ENCODE data around the gene FAM120A.

Gene FAM120A

DNA sequence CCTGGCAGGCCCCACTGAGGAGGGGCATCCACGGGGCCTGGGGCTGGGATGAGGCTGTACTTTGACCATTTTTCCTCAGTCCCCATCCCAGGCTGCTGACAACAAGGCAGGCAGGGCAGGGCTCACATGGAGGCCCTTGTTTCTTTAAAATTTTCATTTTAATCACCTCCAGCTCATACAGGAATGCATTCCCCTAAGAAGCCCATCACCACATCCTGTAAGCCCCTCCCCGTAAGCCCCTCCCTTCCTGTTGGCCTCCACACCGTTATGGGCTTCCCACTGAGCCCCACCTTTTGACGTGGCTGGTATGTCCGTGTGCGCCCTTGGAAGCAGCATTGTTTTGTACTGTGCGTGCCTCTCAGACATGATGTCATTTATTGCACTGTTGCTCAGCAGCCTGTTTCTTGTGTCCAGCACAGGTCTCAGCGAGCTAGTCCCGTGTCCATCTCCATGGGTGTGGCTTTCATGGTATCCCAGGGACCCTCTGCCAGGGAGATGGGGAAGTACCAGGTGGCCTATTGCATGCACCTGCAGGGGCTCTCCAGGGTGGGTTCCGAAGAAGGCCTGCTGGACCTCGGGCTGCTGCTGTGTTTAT lies 147.3 kb downstream of the FAM120A start:
- DNase-seq, result no peak

DNA sequence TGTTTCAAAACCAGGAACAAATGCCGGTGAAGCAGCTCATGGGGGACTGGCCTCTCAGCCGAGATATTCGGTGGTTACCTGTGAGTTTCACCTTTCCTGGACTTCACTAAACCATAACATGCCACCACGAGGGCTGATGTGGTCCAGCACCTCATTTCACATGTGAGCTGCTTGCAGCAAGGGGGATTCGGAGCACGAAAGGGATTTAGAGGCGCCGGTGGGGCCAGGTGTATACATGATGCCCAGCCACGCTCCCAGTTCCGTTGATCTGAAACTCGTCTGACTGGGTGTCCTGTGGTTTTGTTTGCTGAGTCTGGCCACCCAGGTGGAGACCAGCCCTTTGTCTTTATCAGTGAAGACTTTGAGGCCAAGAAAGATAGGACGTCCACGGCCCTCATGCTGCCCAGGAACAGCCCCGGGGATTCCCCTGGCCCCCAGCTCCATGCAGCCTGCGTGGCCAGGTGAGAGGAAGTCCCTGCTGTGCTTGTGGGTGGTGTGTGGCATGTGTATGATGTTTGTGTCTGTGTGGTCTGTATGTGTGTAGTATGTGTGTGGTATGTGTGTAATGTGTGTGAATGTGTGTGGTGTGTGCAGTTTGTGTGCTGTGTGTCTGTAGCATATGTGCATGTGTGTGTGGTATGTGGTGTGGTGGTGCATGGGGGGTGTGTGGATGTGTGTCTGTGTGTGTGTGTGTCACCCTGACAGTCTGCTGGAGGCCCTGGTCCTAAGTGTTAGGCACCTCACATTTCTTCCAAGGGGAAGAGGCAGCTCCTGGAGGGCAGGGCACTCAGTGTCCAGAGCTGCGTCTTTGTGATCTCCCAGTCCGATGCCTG lies 148.3 kb downstream of the FAM120A start:
- DNase-seq, result no peak

DNA sequence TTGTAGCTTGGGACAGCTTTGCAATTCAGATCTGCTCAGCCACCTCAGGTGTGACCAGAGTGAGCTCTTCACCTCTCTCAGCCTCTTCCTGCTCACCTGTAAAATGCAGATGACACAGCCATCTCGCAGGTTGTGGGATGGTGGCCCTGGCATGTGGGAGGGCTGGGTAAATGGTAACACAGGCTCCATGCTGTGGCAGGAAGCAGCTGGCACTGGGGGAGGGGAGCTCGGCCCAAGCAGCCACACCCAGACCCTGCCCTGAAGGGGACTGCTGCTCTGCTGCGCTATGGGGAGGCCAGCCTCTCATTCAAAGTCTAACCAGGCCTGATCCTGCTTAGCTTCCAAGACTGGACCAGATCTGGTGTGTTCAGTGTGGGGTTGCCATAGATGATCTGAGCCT lies 149.0 kb downstream of the FAM120A start:
- no peak for DNase-seq

DNA sequence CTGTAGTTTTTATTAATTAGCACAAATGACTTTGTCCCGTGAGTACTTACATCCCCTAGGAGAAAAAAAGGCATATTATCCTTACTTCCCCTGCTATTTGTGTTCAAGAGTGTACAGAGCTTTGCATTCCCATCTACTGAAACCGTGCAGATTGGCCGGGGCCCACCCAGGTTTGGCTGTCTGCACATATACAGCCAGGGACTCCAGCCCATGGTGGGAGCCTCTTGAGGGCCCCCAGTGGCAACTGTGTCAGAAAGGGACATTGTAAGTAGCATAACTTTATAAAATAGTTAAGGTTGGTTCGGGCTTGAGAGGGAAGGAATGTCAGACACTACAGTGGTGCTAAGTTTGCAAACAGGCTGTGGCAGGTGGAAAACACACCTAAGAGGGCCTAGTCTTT lies 149.6 kb downstream of the FAM120A start:
- no peak for DNase-seq

DNA sequence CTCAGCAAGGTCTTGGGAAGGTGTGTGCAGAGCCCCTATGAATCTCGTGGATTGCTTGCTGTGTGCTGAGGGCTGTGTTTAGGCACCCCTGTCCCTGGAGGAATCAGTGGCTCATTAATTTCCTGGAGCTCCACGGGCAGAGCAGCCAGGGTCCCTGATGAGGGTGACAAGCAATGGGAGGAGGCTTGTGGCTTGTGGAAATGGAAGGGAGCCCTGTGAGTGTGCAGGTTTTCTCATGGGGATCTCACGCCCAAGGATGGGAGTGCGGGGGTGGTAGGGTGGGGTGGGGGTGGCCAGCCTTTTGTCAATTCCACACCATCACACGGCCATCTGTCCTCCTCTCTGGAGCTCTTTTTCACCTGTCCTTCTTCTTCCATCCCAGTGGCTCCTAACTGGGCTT lies 150.2 kb downstream of the FAM120A start:
- DNase-seq, result no peak

DNA sequence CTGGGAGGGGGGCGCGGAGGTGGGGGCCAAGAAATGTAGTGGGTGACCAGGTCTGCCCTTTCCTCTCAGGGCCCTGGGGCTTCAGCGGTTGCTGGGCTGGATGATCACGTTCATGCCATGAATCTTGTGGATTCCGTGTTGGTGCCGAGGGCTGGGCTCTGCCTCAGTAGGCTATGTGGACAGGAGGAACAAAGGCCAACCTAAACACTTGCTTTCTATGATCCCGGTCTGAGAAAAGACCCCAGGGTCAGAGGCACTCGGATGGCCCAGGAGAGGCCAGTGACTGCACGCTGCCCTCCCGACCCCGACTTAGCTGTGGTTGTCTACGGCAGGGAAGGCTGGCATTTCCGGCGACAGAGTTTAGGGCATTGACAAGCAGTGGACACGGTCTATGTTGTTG lies 151.5 kb downstream of the FAM120A start:
- DNase-seq, result no peak

DNA sequence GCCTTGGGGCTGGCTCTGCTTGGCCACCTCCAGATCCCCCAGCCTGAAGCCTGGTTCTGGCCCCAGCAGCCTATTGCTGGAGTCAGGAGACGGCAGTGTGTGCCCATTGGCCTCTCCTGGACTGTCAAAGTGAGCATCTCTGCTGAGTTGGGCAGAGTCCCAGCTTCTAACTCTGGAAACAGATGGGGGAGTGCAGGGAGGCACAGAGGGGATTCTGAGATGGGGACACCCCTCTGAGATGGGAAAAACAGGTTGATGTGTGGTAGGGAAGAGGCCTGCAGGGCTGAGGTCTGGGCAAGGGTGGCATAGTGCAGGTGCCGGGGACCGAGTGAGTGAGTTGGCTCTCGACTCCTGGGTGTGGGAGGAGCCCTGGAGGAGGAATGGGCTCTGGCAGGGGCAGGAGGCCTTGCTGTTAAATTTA lies 152.4 kb downstream of the FAM120A start:
- no peak for DNase-seq

DNA sequence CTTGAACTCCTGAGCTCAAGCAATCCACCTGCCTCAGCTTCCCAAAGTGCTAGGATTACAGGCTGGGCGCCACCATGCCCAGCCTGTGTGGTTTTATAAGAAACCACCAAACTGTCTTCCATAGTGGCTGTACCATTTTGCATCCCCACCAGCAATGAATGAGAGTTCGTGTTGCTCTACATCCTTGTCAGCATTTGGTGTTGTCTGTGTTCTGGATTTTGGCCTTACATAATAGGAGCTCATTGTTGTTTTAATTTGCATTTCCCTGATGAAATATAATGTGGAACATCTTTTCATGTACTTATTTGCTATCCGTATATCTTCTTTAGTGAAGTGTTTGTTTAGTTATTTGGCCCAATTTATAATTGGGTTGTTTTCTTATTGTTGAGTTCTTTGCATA lies 154.7 kb downstream of the FAM120A start:
- DNase-seq, result no peak

DNA sequence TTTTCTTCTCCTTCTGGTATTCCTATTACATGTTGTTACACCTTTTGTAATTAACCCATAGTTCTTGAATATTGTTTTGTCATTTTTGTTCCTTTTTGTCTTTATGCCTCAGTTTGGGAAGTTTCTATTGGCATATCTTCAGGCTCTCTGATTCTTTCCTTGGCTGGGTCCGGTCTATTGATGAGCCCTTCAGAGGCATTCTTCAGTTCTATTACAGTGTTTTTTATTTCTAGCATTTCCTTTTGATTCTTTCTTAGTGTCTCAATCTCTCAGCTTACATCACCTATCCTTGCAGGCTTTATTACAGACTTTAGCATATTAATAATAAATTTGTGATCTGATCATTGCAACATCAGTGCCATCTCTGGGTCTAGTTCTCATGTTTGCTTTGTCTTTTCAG lies 158.7 kb downstream of the FAM120A start:
- no peak for DNase-seq

DNA sequence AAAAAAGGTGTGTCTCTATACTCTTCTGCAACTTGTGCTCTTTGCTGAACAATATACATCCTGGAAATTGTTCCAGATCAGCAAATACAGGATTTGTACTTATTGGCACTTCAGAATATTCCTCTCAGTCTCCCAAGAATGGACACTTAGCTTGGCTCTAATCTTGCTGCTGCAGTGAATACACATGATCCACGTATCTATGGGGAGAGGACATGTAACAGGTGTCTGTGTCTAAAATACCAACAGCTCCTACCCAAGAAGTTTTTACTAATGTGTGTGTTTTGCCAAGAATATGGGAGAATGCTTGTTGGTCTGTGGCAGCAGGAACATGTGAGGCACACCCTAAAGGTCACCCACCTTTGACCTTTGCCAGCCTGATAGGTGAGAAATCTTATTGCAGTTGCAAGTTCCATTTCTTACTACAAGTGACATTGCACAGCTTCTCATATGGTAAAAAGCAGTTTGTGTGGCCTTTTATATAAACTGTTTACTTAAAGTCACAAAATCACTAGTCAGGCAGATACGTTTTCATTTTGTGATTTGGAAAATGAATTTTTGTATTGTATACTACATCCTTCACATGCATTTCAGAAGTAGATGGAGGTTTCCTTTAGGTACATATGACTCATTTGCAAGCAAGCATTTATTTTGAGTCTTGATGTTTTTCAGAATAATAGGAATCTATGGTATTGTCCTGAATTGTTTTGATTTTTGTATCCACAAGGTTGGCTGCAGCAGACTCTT lies 160.7 kb downstream of the FAM120A start:
- DNase-seq, result no peak

DNA sequence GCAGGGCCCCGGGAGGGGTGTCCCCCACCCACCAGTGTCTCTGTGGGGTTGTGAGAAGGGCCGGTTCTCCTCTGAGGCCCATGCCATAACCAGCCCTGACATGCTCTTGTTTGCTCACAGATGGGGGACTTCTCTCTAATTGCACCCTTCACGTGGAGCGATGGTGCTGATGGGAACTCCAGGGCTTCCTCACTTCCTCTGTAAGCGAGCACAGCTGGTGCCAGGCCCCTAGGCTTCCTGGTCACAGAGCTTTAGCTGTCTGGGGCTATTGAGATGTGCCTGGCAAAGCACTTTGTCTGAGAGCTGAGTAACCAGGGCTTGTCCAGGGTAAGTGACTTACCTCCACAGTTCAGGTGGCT lies 161.3 kb downstream of the FAM120A start:
- DNase-seq, result no peak

DNA sequence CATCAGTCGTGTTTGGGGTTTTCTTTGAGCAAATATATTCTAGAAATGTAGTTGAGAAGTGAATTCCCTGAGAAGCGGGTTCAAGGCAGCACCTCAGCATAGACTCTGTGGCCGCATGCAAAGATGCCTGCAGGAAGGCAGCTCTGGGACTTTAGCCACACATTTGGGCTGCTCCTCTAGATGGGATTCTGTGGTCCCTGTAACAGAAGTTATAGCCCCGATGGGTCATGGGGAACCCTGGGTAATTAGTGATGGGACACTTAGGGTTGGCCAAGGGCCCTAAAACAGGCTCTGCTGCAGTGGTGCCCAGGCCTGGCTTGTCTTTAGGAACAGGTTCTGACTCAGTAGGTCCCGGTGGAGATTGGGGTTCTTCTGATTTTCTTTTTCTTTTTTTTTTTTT lies 161.7 kb downstream of the FAM120A start:
- DNase-seq, result no peak

DNA sequence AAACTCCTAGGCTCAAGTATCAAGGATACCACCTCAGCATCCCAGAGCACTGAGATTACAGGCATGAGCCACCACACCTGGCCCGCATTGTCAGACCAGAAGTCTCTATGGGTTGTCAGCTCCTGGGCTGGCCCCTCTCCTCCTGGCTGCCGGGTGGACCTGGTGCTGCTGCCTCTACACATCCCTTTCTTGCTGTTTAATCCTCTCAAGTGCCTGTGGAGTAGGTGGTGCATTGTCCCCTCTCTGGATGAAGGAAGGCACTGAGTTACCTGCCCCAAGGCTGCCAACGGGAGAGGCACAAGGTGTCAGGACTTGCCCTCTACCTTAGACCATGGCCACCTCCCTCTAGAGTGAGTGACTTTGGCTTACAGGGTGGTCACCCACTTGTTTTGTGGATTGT lies 162.3 kb downstream of the FAM120A start:
- DNase-seq, result no peak

DNA sequence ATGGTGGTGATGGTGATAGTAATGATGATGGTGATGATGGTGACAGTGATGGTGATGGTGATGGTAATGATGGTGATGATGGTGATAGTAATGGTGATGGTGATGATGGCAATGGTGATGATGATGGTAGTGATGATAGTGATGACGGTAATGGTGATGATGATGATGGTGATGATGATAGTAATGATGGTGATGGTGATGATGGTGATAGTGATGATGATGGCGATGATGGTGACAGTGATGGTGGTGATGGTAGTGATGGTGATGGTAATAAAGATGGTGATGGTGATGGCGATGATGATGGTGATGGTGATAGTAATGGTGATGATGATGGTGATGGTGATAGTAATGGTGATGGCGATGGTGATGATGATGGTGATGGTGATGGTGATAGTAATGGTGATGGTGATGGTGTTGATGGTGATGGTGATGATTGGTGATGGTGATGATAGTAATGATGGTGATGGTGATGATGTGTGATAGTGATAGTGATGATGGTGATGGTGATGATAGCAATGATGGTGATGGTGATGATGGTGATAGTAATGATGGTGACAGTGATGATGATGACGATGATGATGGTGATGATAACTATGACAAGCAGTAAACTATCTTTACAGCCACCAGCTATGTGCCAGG lies 163.5 kb downstream of the FAM120A start:
- no peak for DNase-seq
